Esophagus muscularis mucosa (tissue), 4 donors: Measurements from ENCODE around the gene FTCDNL1. TPM values are rescaled to one million over a fixed set of nuclear protein-coding genes. Genes with fewer than 3 reads are reported as not detected.
A peak's percentile ranks its signal among the peaks of the same experiment; 100 is the strongest.

Experiments used
- DNase-seq: peaks from one replicate; pipeline ENCODE4 v3.0.0-alpha.2; 2017; ENCODE audit errors: extremely low spot score
- H3K27ac ChIP-seq, 4 donors: fragments of 200-600 bp; sonication (generic); replicated peaks in 1 of 4; 1 replicate in 3 of 4; 2 replicates in 1 of 4; pipeline ENCODE4 v1.5.1; 2016 to 2019; ENCODE audit warnings: mild to moderate bottlenecking in 1 of 4
- H3K27me3 ChIP-seq, 4 donors: fragments of 200-600 bp; sonication (generic); one replicate each; pipeline versions ENCODE4 v1.5.1 to v1.6.0; 2016 to 2019
- H3K36me3 ChIP-seq, 4 donors: fragments of 200-600 bp; sonication (generic); one replicate each; pipeline ENCODE4 v1.5.1; 2016 to 2019
- H3K4me1 ChIP-seq, 4 donors: fragments of 200-600 bp; sonication (generic); one replicate each; pipeline ENCODE4 v1.5.1; 2016 to 2019
- H3K4me3 ChIP-seq, 4 donors: fragments of 200-600 bp; sonication (generic); 1 replicate in 2 of 4; 2 replicates in 2 of 4; pipeline ENCODE4 v1.5.1; 2016 to 2019; ENCODE audit warnings: mild to moderate bottlenecking in 4 of 4, moderate library complexity in 1 of 4
- H3K9me3 ChIP-seq, 4 donors: fragments of 200-600 bp; sonication (generic); 1 replicate in 3 of 4; 2 replicates in 1 of 4; pipeline ENCODE4 v1.5.1; 2016 to 2019
- CTCF ChIP-seq, 3 experiments: fragments of 200-600 bp in 2 of 3; fragments of 450-650 bp in 1 of 3; sonication (generic) in 2 of 3; IDR thresholded peaks; one replicate each; pipeline ENCODE4 v1.5.1; 2017 to 2019; ENCODE audit warnings: antibody characterized with exemption in 3 of 3, mild to moderate bottlenecking in 2 of 3, moderate library complexity in 1 of 3
- EP300 ChIP-seq: sonication (generic); formaldehyde crosslinking; IDR thresholded peaks from one replicate; pipeline ENCODE4 v1.6.1; 2017; ENCODE audit warnings: antibody characterized with exemption
- POLR2A ChIP-seq: fragments of 450-650 bp; IDR thresholded peaks from one replicate; pipeline ENCODE4 v1.6.1; 2017; ENCODE audit warnings: antibody characterized with exemption, moderate library complexity, mild to moderate bottlenecking, low read depth
- POLR2AphosphoS5 ChIP-seq, 2 donors: sonication (generic); formaldehyde crosslinking; IDR thresholded peaks; one replicate each; pipeline ENCODE4 v1.6.1; 2017; ENCODE audit warnings: antibody characterized with exemption in 2 of 2
- WGBS: methylation state at CpG from one replicate; pipeline ENCODE4 v1.1.5; 2018; 5-methylcytosine and 5-hydroxymethylcytosine counted together
- intact Hi-C: fragments of 100-400 bp; cut with DNase I; formaldehyde crosslinking; loops from one replicate; pipeline ENCODE4 v1.15.1; 2023
- total RNA-seq, 4 donors: library from RNA; depleted of rRNA; stranded (reverse); fragments of >200 nt; gene quantifications; one replicate each; pipeline versions ENCODE4 v1.1.0 to v1.2.1, GENCODE V29; 2016

FTCDNL1 gene
- total RNA-seq, 4 donors from 2014 or later: 1.2 to 5.3 (median 2.0) TPM

- WGBS: 18% methylated on average over 4 of the region's 4 CpGs
- Histone ChIP-seq H3K9me3 (no peaks in the 10 kb centered on the region), H3K27ac (no peak overlapping the region), H3K4me1 (no peaks in the 10 kb centered on the region), H3K27me3 (no peaks in the 10 kb centered on the region), H3K4me3 (no peak overlapping the region), H3K36me3 (no peaks in the 10 kb centered on the region)
- TF ChIP-seq CTCF (IDR thresholded peaks at IDR 0.05) (peak; percentile 54 to 66 (median 59)), EP300 (no peak), POLR2AphosphoS5 (IDR thresholded peaks at IDR 0.05) (no peak)
- DNase-seq: no peak
- intact Hi-C loops: loop anchor here (5.0 kb wide), 1 partner anchor 159 kb away; no protein-coding TSS in a partner anchor
Measured at GRCh38 chr2:199861132-199861774, 10.3 kb upstream of the FTCDNL1 start.

- Histone ChIP-seq H3K4me3 (no peak overlapping the region), H3K36me3 (no peaks in the 10 kb centered on the region), H3K27ac (no peak overlapping the region), H3K27me3 (no peaks in the 10 kb centered on the region), H3K9me3 (no peaks in the 10 kb centered on the region), H3K4me1 (peaks cover 0 to 5% (median 5%) of the 10 kb centered on the region in 4 donors)
- DNase-seq: no peak
- intact Hi-C loops: no loop called here
- 56% methylated on average over 4 of the region's 4 CpGs for WGBS
- no peak for TF ChIP-seq POLR2A
- TF ChIP-seq POLR2AphosphoS5 (IDR thresholded peaks at IDR 0.05): no peak
- no peak for TF ChIP-seq CTCF (IDR thresholded peaks at IDR 0.05)
- no peak for TF ChIP-seq EP300
Measured at GRCh38 chr2:199855812-199856211, 4.8 kb upstream of the FTCDNL1 start.

- Histone ChIP-seq H3K4me1 (peaks cover 0 to 13% (median 11%) of the 10 kb centered on the region in 4 donors), H3K36me3 (no peaks in the 10 kb centered on the region), H3K9me3 (no peaks in the 10 kb centered on the region), H3K27me3 (no peaks in the 10 kb centered on the region), H3K27ac (no peak overlapping the region), H3K4me3 (no peak overlapping the region)
- WGBS: 86% methylated on average over 2 of the region's 2 CpGs
- intact Hi-C loops: no loop called here
- DNase-seq: no peak
- TF ChIP-seq CTCF (IDR thresholded peaks at IDR 0.05) (no peak), POLR2AphosphoS5 (IDR thresholded peaks at IDR 0.05) (no peak), EP300 (no peak), POLR2A (no peak)
Measured at GRCh38 chr2:199851883-199852282, 891 bp upstream of the FTCDNL1 start.

GRCh38 chr2:199851501-199851810 is 464 bp upstream of the FTCDNL1 start:
- intact Hi-C loops: no loop called here

GRCh38 chr2:199850218-199850717 is 724 bp downstream of the FTCDNL1 start:
- no peak for TF ChIP-seq POLR2A
- no peak for TF ChIP-seq EP300
- TF ChIP-seq POLR2AphosphoS5 (IDR thresholded peaks at IDR 0.05): no peak
- no peak for TF ChIP-seq CTCF (IDR thresholded peaks at IDR 0.05)
- WGBS: 21% methylated on average over 9 of the region's 12 CpGs
- peaks cover 0 to 13% (median 11%) of the 10 kb centered on the region in 4 donors for H3K4me1 ChIP-seq
- no peaks in the 10 kb centered on the region for H3K9me3 ChIP-seq
- no peak for DNase-seq
- H3K36me3 ChIP-seq: no peaks in the 10 kb centered on the region
- H3K27me3 ChIP-seq: no peaks in the 10 kb centered on the region
- intact Hi-C loops: no loop called here
- peak overlapping the region; percentile 62 to 69 (median 66) for H3K27ac ChIP-seq
- H3K4me3 ChIP-seq: peak overlapping the region; percentile 72 to 78 (median 74)

More at GRCh38 chr2:199851501-199851810, 464 bp upstream of the FTCDNL1 start:
- TF ChIP-seq EP300: no peak
- TF ChIP-seq POLR2AphosphoS5 (IDR thresholded peaks at IDR 0.05): peak in 1 of 2 donors; percentile 0
- Histone ChIP-seq H3K4me3 (peak overlapping the region; percentile 72 to 78 (median 74)), H3K27ac (peak overlapping the region; percentile 62 to 69 (median 66)), H3K27me3 (no peaks in the 10 kb centered on the region), H3K36me3 (no peaks in the 10 kb centered on the region), H3K9me3 (no peaks in the 10 kb centered on the region), H3K4me1 (peaks cover 0 to 13% (median 11%) of the 10 kb centered on the region in 4 donors)
- no peak for DNase-seq
- 43% methylated on average over 8 of the region's 8 CpGs for WGBS
